SK-N-SH (cell line): ENCODE measurements around the gene SPTBN2. TPM values are rescaled to one million over a fixed set of nuclear protein-coding genes. Genes with fewer than 3 reads are reported as not detected.
A peak's percentile ranks its signal among the peaks of the same experiment; 100 is the strongest.

Experiments used
- CTCF ChIA-PET: fragments of 300-600, 350-600 bp; formaldehyde crosslinking; extraction: SDS; loops from one replicate; lab custom pipeline; 2021; lab: Yijun Ruan, JAX
- POLR2A ChIA-PET: fragments of 350-600 bp; sonication (Branson Sonifier 250); formaldehyde crosslinking; extraction: SDS; loops from one replicate; lab custom pipeline; 2020; ENCODE audit warnings: antibody characterized with exemption, inconsistent platforms; lab: Yijun Ruan, JAX
- DNase-seq: peaks from one replicate; pipeline ENCODE4 v3.0.0; 2012
- H2AFZ ChIP-seq: fragments of 200-600 bp; sonication (generic); 2 replicates; pipeline ENCODE4 v1.8.1; 2016; ENCODE audit warnings: antibody characterized with exemption, mild to moderate bottlenecking, low read depth
- H3F3A ChIP-seq: fragments of 200-600 bp; sonication (generic); replicated peaks from 2 replicates; pipeline ENCODE3; 2016; ENCODE audit warnings: antibody characterized with exemption, mild to moderate bottlenecking; ENCODE audit not compliant: insufficient read depth
- H3K27ac ChIP-seq, 2 experiments: fragments of 200-500 bp in 1 of 2; fragments of 200-600 bp in 1 of 2; sonication (Bioruptor generic) in 1 of 2; sonication (generic), shearing (Covaris generic) in 1 of 2; 2 replicates each; pipeline versions ENCODE4 v1.5.1 to v1.6.1; 2014 to 2016; ENCODE audit warnings: low read depth in 2 of 2, inconsistent platforms in 1 of 2, low read length in 1 of 2, mild to moderate bottlenecking in 1 of 2, mixed read lengths in 1 of 2
- H3K27me3 ChIP-seq: fragments of 200-600 bp; sonication (generic), shearing (Covaris generic); 2 replicates; pipeline ENCODE4 v1.6.1; 2016; ENCODE audit warnings: mixed run types; ENCODE audit not compliant: insufficient read depth
- H3K36me3 ChIP-seq, 2 experiments: fragments of 200-500 bp in 1 of 2; fragments of 200-600 bp in 1 of 2; sonication (Bioruptor generic) in 1 of 2; sonication (generic) in 1 of 2; replicated peaks in 1 of 2; 2 replicates each; pipeline versions ENCODE3 to v1.5.1; 2014 to 2016; ENCODE audit warnings: low read length in 1 of 2, mild to moderate bottlenecking in 1 of 2; ENCODE audit not compliant: insufficient read depth in 2 of 2, control insufficient read depth in 1 of 2
- H3K4me1 ChIP-seq, 2 experiments: fragments of 200-500 bp in 1 of 2; fragments of 200-600 bp in 1 of 2; sonication (Bioruptor generic) in 1 of 2; sonication (generic), shearing (Covaris generic) in 1 of 2; 2 replicates each; pipeline versions ENCODE4 v1.5.1 to v1.6.1; 2014 to 2016; ENCODE audit warnings: low read depth in 1 of 2, low read length in 1 of 2, mixed run types in 1 of 2; ENCODE audit not compliant: insufficient read depth in 2 of 2, control insufficient read depth in 1 of 2
- H3K4me2 ChIP-seq: fragments of 200-600 bp; sonication (generic), shearing (Covaris generic); 2 replicates; pipeline ENCODE4 v1.6.1; 2017; ENCODE audit warnings: mixed run types
- H3K4me3 ChIP-seq, 2 experiments: fragments of 200-500 bp in 1 of 2; fragments of 200-600 bp in 1 of 2; sonication (Bioruptor generic) in 1 of 2; sonication (generic), shearing (Covaris generic) in 1 of 2; 2 replicates each; pipeline versions ENCODE4 v1.5.1 to v1.8.1; 2014 to 2016; ENCODE audit warnings: low read depth in 2 of 2, inconsistent platforms in 1 of 2, low read length in 1 of 2, mild to moderate bottlenecking in 1 of 2, mixed read lengths in 1 of 2, moderate library complexity in 1 of 2
- H3K79me2 ChIP-seq: fragments of 200-600 bp; sonication (generic); 2 replicates; pipeline ENCODE4 v1.8.1; 2017; ENCODE audit warnings: mild to moderate bottlenecking; ENCODE audit not compliant: insufficient read depth
- H3K9ac ChIP-seq: fragments of 200-600 bp; sonication (generic); 2 replicates; pipeline ENCODE4 v1.6.1; 2017; ENCODE audit warnings: mixed run types
- H3K9me2 ChIP-seq: fragments of 200-600 bp; sonication (generic); 2 replicates; pipeline ENCODE4 v1.6.1; 2017; ENCODE audit warnings: mixed run types
- H3K9me3 ChIP-seq: fragments of 200-600 bp; sonication (generic); 2 replicates; pipeline ENCODE4 v1.6.1; 2017; ENCODE audit warnings: mixed run types, mild to moderate bottlenecking, moderate library complexity
- H4K20me1 ChIP-seq: fragments of 200-600 bp; sonication (generic); 2 replicates; pipeline ENCODE4 v1.6.1; 2017; ENCODE audit warnings: mild to moderate bottlenecking, mixed run types; ENCODE audit not compliant: insufficient read depth
- ELF1 ChIP-seq: IDR thresholded peaks from 2 replicates; pipeline ENCODE4 v1.4.0; 2012
- FOXM1 ChIP-seq: IDR thresholded peaks from 2 replicates; pipeline ENCODE4 v1.4.0; 2012; ENCODE audit warnings: low read depth, mild to moderate bottlenecking
- GABPA ChIP-seq: IDR thresholded peaks from 2 replicates; pipeline ENCODE4 v1.4.0; 2012; ENCODE audit warnings: low read depth, mild to moderate bottlenecking
- JUND ChIP-seq: IDR thresholded peaks from 2 replicates; pipeline ENCODE4 v1.4.0; 2012
- MEF2A ChIP-seq: IDR thresholded peaks from 2 replicates; pipeline ENCODE4 v1.4.0; 2012; ENCODE audit warnings: low read depth, borderline replicate concordance
- MXI1 ChIP-seq: IDR thresholded peaks from 2 replicates; pipeline ENCODE4 v1.6.1; 2012; ENCODE audit warnings: mild to moderate bottlenecking, low read depth, low read length, improper control_type of control experiment
- NFIC ChIP-seq: IDR thresholded peaks from 2 replicates; pipeline ENCODE4 v1.4.0; 2012; ENCODE audit warnings: borderline replicate concordance
- NRF1 ChIP-seq: IDR thresholded peaks from 2 replicates; pipeline ENCODE4 v1.6.1; 2012; ENCODE audit warnings: low read depth, mild to moderate bottlenecking, low read length
- RCOR1 ChIP-seq: fragments of 150-350 bp; IDR thresholded peaks from 2 replicates; pipeline ENCODE4 v1.6.1; 2017; ENCODE audit warnings: antibody characterized with exemption, low read length
- SMC3 ChIP-seq: IDR thresholded peaks from 2 replicates; pipeline ENCODE4 v1.6.1; 2012; ENCODE audit warnings: low read depth, low read length, improper control_type of control experiment
- TEAD4 ChIP-seq: IDR thresholded peaks from 2 replicates; pipeline ENCODE4 v1.4.0; 2012; ENCODE audit warnings: mild to moderate bottlenecking, borderline replicate concordance; ENCODE audit not compliant: insufficient read depth
- YY1 ChIP-seq: IDR thresholded peaks from 2 replicates; pipeline ENCODE4 v1.4.0; 2012; ENCODE audit warnings: low read depth, mild to moderate bottlenecking
- WGBS: methylation state at CpG from one replicate; pipeline ENCODE4 v1.1.6; 2017; ENCODE audit warnings: low lambda C conversion rate; 5-methylcytosine and 5-hydroxymethylcytosine counted together
- polyA plus RNA-seq, 3 experiments: library from polyadenylated mRNA; depleted of rRNA; stranded (reverse); fragments of >200 nt; gene quantifications; 2 replicates each; pipeline ENCODE4 v1.2.3, GENCODE V29; 2012
- TF ChIP-seq, protein P1 (sequence below): IDR thresholded peaks from 2 replicates; pipeline ENCODE4 v1.6.1; 2012; ENCODE audit warnings: mild to moderate bottlenecking, low read depth, low read length, moderate library complexity
- TF ChIP-seq, protein P2 (sequence below): fragments of 150-350 bp; IDR thresholded peaks from 2 replicates; pipeline ENCODE4 v1.6.1; 2016; ENCODE audit warnings: mild to moderate bottlenecking, low read depth, low read length
- TF ChIP-seq, protein P3 (sequence below): IDR thresholded peaks from 2 replicates; pipeline ENCODE4 v1.4.0; 2012; ENCODE audit warnings: low read depth
- TF ChIP-seq, protein P4 (sequence below): IDR thresholded peaks from 2 replicates; pipeline ENCODE4 v1.4.0; 2012; ENCODE audit warnings: low read depth, borderline replicate concordance

The SPTBN2 gene
- polyA plus RNA-seq (2012; rRNA removed): 16.2 and 19.7 TPM in 2 replicates
- 8.6 and 11.2 TPM in 2 replicates for polyA plus RNA-seq (2012; cell fraction: cytosol; rRNA removed)
- polyA plus RNA-seq (2012; cell fraction: nucleus; rRNA removed): 76.3 and 105 TPM in 2 replicates

DNA sequence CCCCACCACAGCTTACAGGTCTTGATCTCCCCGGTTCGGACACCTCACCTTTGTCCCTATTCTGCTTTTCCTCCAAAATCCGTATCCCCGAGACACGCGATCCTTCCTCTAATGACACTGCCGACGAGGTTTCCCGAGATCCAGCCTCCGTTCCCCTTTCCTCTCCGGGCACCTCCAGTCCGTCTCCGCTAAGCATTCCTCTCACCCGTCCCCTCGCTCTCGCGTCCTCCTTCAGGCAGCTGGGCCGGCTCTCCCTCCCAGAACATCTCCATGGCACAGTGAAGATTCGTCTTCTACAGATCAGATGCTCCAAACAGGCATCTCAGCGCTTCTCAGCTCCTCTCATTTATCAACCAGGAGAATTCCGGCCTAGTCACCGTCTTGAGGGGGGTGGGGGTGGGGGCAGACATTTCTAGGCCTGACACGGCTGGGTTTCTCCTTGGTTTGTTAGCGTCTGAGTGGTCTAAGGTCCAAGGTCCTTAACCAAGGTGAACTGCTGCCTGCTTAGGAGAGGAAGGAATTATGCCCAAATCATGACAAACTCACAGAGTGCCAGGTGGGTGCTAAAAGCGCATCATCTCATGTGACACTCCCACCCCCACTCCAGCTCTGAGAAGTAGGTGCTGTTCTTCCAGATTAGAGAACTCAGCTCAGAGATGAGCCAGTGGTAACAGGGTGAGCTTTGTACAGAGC, at the start of gene SPTBN2:
Gene SPTBN2 (minus strand): TSS at position 524 of the 693 bp plus-strand sequence. CDS start 7,976 bp downstream, outside the sequence.
- H3K27me3 ChIP-seq: no peaks in the 10 kb centered on the region
- POLR2A ChIA-PET: interaction anchor here (0.6 to 1.4 kb wide), 2 partner anchors 14 to 659 kb away, joined by 3 to 4 read pairs; no protein-coding TSS in a partner anchor

More for the DNA sequence above, at the start of gene SPTBN2:
- no peaks in the 10 kb centered on the region for H4K20me1 ChIP-seq
- WGBS: 85% methylated on average over 25 of the region's 25 CpGs
- H3K9me3 ChIP-seq: no peaks in the 10 kb centered on the region
- H3K9ac ChIP-seq: no peak within 1 kb of the TSS
- no peaks in the 10 kb centered on the region for H3K9me2 ChIP-seq
- H3K36me3 ChIP-seq: no peaks in the 10 kb centered on the region
- H3K79me2 ChIP-seq: no peaks in the 10 kb centered on the region
- CTCF ChIA-PET: interaction anchor here (0.5 to 1.4 kb wide), 4 partner anchors 8 to 619 kb away, joined by 3 to 5 read pairs (median 4); no protein-coding TSS in a partner anchor
- H2AFZ ChIP-seq: peak within 1 kb of the TSS; percentile 72; the same call in 1 of the 2 replicates
- TF ChIP-seq, protein P1, sequence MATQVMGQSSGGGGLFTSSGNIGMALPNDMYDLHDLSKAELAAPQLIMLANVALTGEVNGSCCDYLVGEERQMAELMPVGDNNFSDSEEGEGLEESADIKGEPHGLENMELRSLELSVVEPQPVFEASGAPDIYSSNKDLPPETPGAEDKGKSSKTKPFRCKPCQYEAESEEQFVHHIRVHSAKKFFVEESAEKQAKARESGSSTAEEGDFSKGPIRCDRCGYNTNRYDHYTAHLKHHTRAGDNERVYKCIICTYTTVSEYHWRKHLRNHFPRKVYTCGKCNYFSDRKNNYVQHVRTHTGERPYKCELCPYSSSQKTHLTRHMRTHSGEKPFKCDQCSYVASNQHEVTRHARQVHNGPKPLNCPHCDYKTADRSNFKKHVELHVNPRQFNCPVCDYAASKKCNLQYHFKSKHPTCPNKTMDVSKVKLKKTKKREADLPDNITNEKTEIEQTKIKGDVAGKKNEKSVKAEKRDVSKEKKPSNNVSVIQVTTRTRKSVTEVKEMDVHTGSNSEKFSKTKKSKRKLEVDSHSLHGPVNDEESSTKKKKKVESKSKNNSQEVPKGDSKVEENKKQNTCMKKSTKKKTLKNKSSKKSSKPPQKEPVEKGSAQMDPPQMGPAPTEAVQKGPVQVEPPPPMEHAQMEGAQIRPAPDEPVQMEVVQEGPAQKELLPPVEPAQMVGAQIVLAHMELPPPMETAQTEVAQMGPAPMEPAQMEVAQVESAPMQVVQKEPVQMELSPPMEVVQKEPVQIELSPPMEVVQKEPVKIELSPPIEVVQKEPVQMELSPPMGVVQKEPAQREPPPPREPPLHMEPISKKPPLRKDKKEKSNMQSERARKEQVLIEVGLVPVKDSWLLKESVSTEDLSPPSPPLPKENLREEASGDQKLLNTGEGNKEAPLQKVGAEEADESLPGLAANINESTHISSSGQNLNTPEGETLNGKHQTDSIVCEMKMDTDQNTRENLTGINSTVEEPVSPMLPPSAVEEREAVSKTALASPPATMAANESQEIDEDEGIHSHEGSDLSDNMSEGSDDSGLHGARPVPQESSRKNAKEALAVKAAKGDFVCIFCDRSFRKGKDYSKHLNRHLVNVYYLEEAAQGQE: no peak
- TF ChIP-seq MXI1: no peak
- no peak for TF ChIP-seq FOXM1
- TF ChIP-seq SMC3: no peak
- no peak for TF ChIP-seq MEF2A
- TF ChIP-seq JUND: no peak
- no peak for TF ChIP-seq YY1
- no peak for TF ChIP-seq NRF1
- no peak for TF ChIP-seq RCOR1
- TF ChIP-seq, protein P2, sequence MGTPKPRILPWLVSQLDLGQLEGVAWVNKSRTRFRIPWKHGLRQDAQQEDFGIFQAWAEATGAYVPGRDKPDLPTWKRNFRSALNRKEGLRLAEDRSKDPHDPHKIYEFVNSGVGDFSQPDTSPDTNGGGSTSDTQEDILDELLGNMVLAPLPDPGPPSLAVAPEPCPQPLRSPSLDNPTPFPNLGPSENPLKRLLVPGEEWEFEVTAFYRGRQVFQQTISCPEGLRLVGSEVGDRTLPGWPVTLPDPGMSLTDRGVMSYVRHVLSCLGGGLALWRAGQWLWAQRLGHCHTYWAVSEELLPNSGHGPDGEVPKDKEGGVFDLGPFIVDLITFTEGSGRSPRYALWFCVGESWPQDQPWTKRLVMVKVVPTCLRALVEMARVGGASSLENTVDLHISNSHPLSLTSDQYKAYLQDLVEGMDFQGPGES: no peak
- TF ChIP-seq, protein P3, sequence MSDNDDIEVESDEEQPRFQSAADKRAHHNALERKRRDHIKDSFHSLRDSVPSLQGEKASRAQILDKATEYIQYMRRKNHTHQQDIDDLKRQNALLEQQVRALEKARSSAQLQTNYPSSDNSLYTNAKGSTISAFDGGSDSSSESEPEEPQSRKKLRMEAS: no peak
- TF ChIP-seq GABPA: no peak
- TF ChIP-seq ELF1: no peak
- TF ChIP-seq, protein P4, sequence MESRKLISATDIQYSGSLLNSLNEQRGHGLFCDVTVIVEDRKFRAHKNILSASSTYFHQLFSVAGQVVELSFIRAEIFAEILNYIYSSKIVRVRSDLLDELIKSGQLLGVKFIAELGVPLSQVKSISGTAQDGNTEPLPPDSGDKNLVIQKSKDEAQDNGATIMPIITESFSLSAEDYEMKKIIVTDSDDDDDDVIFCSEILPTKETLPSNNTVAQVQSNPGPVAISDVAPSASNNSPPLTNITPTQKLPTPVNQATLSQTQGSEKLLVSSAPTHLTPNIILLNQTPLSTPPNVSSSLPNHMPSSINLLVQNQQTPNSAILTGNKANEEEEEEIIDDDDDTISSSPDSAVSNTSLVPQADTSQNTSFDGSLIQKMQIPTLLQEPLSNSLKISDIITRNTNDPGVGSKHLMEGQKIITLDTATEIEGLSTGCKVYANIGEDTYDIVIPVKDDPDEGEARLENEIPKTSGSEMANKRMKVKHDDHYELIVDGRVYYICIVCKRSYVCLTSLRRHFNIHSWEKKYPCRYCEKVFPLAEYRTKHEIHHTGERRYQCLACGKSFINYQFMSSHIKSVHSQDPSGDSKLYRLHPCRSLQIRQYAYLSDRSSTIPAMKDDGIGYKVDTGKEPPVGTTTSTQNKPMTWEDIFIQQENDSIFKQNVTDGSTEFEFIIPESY: no peak
- TF ChIP-seq TEAD4: no peak
- no peak for TF ChIP-seq NFIC
- H3F3A ChIP-seq: no peaks in the 10 kb centered on the region
- no peak for DNase-seq
- peak within 1 kb of the TSS; percentile 63; the same call in 1 of the 2 replicates for H3K4me2 ChIP-seq
- peak within 1 kb of the TSS; percentile 39 to 55; a peak in 2 of 4 replicates for H3K4me3 ChIP-seq
- H3K27ac ChIP-seq: peak within 1 kb of the TSS in 1 of 2 experiments; percentile 58; a peak in 1 of 4 replicates
- peaks cover 0 to 25% of the 10 kb centered on the region in 2 experiments; a peak in 1 of 4 replicates for H3K4me1 ChIP-seq
